Left ventricle myocardium superior (tissue), 1 donor: ENCODE measurements around the gene BNC2. TPM values are rescaled to one million over a fixed set of nuclear protein-coding genes. Genes with fewer than 3 reads are reported as not detected.

ENCODE experiments used
- ATAC-seq: fragments of 200-7000 bp; cut with Tn5 transposase; one replicate; pipeline ENCODE4 v1.9.1; 2020; ENCODE audit warnings: mild to moderate bottlenecking, moderate library complexity
- DNase-seq: peaks from one replicate; pipeline ENCODE4 v3.0.0-alpha.2; 2020
- intact Hi-C: fragments of 100-400 bp; cut with micrococcal nuclease; formaldehyde crosslinking; loops from one replicate; pipeline ENCODE4 v1.11.0; 2022
- total RNA-seq: library from RNA; stranded (reverse); fragmentation: NEBNext Ultra II Directional; extraction: Animal tissue kit (Norgen Biotek cat#: 25700); gene quantifications from one replicate; pipeline ENCODE4 v1.2.1, GENCODE V29; 2021
- donor health status: DM: no; HTN: yes; CAD: no; lungs with severe emphysema.

BNC2 gene
- total RNA-seq, 1 donor from 2014 or later = 6.3 TPM

DNA sequence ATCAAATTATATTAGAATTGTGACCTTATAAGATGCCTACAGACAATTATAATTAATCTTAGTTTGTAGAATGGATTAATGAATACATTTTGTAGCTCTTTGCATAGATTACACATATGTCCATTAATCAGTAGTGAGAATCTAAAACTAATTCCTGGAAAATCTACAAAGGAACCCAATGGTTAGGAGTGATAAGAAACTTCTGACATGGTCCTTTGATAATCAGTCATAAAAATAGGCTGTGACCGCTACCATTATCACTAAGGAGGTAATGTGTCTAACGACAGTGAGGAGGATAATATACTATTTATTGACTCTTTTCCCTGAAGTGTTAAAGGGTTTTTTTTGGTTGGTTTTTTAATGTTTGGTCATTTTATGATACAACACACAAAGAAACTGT is 46.6 kb downstream of the BNC2 start:
- ATAC-seq (no peak), DNase-seq (no peak)
- intact Hi-C loops = no loop called here

DNA sequence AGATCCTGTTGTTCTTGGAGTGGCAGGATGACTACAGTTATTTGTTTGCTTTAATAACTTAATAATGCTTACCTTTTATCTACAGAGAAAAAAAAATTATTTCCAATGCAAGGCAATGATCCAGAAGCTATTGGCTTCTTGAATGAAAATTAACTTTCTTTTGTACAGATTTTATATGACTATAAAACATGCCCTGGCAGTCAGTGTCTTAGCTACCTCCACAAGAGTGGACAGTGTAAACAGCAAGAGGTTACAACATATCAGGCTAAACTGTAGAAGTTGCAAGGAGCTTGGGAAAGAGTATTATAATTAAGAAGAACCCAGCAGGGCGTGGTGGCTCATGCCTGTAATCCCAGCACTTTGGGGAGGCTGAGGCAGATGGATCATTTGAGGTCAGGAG is 49.1 kb downstream of the BNC2 start:
- DNase-seq (no peak), ATAC-seq (no peak)
- intact Hi-C loops = no loop called here

DNA sequence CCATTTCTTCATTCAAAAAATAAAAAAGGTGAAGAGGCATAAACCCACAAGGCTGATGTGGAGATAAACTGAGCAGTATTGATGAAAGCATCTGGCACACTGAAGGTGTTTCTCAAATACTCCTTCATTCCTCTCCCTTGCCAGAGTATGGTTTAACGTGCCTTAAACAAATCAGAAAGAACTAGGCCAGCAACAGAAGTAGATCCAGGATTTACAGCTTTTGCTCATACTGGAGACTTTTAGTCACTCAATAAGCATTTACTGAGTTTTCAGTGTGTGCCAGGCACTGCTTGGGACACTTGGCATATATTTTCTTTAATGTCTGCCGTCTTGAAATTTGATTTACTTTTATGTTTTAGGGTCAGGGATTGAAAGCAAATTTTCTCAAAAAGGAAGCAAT is 53.0 kb downstream of the BNC2 start:
- no peak for ATAC-seq
- intact Hi-C loops = no loop called here
- DNase-seq = no peak

DNA sequence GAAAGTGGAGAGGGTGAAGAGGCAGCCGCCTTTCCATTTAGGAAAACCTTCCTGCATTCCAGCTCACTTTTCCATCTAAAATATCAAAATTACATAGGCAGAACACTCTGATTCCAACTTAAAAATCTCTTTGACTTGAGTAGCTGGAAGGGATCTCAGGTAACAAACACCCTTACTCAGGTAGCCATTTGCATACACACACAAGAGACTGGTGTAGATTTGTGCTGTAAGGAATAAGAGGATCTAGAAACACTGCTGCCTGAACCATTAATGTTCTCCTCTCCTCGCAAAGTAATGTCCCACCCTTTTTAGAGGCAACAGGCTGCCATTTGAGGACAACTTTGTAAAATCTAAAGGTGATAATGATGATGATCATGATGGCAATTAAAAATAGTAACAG is 53.5 kb downstream of the BNC2 start:
- ATAC-seq (no peak), DNase-seq (no peak)
- intact Hi-C loops = no loop called here

DNA sequence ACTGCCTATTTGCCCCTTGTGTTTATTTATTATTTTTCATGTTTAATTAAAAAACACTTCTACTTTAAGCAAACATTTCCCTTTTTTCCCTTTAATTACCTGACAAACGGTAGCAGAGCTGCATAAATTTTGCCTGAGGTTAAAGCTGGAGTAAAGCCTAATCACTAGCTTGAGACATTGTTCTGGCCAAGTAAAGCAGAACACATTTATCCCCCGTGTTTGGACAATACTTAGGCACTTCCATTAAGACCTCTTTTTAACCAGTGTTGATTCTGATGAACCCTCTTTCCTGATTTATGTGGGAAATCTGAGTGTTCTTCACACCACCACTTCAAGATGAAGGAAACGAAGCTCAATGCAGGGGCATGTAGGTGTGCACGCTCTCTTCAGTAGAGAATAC is 54.5 kb downstream of the BNC2 start:
- ATAC-seq (no peak), DNase-seq (no peak)
- intact Hi-C loops = no loop called here

DNA sequence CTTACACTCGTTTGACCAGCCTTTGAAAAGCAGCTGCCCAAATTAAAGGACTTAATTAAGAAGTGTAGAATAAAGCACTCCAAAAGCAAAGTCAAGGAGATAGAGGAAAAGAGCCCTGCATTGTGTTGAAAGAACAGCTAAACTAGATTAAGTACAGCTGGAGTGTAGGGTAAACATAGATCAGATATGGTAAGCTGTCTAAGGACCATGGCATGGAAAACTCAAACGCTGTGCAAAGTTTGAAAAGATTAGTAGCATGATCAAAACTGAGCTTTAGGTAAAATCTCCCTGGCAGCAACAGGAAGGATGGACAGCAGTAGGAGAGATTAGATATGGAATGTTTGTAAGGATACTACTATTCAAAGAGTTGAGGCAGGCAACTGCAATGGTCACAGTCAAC is 55.4 kb downstream of the BNC2 start:
- intact Hi-C loops = no loop called here
- ATAC-seq = no peak
- no peak for DNase-seq

DNA sequence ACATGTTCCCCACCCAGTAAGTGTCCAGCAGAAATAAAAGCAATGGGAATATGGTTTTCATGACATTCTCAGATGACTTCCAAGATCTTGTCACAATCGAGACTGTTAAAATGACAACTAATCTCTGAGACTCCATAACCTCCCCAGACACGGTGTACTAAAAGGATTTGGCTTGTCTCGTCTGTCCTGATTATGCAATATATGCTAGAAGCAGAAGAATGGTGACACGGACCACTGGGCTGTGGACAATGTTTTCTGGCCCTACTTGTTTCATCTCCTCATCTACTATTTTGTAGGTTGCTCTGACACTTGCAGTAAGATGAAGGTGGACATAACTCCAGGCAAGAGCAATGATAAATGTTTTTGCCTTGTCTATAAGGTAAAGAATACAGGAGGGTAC is 56.6 kb downstream of the BNC2 start:
- ATAC-seq = no peak
- no peak for DNase-seq
- intact Hi-C loops = no loop called here

DNA sequence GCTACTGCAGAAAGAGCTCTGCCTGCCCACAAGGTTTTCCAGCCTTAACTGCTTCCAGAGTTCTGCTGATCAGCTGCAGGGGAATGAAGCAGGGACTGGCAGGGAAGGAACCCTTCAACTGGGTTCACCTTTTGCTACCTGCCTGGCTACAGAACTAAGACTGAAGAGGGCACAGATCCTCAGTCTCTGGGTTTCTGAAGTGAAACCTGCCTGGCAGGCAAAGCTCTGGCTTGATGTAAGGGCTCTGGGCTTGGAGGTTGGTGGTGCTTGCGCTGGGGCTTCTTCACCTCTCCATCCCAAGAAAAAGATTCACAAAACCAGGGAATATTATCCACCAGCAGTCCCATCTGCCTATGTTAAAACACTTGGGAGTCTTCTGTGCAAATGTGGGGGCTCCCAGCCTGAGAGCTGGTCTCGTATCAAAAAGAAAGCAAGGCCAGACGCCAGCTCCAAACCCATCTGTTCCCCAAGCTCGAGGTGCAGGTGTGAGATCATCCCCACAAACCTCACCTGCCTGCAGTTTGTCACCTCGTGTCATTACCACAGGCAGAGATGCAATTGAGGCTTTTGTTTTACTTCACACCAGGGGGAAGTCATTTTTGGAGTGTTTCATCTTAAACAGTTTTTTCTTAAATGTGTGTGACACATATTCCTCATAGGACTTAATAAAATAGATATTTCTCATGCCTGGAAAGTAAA is 58.3 kb downstream of the BNC2 start:
- DNase-seq = no peak
- no peak for ATAC-seq
- intact Hi-C loops = no loop called here

DNA sequence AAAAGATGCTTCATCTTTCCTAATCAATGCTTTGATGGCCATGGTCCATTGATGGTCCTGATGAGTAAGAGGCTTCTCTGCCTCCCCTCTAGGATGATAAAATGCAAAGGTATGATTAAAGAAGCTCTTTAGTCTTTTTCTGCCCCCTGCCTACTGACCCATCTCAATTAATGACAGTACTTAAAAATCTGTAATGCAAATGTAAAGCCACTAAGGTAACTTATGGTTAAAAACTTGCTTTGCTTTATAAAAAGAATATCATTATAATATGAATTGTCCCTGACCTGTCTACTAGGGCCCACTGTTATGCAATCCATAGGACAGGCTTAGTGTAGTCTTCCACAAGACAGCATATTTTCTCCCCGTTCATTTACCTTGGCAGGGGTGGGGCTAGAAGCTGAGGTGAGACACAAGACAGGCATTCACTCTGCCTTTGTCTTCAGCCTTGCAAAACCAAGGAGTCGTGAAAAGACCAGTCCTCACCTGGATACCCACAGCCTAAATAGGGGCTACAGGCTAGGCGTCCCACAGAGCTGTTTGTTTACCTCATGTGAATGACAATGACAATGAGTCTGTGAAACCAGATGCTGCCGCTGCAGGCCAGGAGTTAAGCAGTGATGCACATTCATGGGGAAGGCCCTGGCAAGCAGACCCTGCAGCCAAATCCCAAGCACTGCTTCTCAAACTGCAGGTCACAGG is 60.4 kb downstream of the BNC2 start:
- intact Hi-C loops = no loop called here
- no peak for ATAC-seq
- no peak for DNase-seq

DNA sequence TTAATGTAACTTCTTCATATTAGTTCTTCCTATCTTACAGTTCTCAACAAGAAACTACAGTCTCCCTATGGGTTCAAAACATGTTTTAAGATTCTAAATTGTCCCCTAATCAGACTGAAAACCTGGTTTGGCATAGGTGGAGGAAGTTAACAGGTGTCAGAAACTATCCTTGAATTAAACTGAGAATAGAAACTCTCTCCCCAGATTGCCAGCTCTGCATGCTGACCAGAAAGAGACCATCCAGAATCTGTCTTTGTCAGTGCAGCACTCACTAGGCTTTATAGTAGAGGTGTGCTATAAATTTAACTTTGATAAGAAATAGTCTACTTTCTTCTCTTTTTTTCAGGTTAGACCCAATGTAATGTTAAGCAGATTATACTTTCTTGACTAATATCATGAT is 63.8 kb downstream of the BNC2 start:
- no peak for ATAC-seq
- no peak for DNase-seq
- intact Hi-C loops = no loop called here

DNA sequence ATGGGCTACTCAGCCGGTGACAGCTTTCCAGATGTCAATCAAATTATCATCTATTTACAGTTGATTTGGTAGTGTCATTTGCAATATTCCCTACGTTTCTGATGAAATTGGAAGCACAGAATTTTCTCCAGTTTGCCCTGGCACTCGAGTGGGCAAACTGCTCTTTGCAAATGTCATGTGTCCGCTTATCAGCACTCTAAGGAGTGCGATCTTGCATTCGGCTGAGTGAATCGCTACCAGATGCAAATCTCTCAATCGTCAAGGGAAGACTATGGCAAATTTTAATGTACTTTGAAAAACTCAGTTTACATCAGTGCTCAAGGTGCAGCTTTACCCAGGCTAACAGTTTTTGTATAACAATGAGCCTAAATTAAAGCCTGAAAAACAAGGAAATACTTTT is 66.8 kb downstream of the BNC2 start:
- intact Hi-C loops = no loop called here
- DNase-seq (no peak), ATAC-seq (no peak)

DNA sequence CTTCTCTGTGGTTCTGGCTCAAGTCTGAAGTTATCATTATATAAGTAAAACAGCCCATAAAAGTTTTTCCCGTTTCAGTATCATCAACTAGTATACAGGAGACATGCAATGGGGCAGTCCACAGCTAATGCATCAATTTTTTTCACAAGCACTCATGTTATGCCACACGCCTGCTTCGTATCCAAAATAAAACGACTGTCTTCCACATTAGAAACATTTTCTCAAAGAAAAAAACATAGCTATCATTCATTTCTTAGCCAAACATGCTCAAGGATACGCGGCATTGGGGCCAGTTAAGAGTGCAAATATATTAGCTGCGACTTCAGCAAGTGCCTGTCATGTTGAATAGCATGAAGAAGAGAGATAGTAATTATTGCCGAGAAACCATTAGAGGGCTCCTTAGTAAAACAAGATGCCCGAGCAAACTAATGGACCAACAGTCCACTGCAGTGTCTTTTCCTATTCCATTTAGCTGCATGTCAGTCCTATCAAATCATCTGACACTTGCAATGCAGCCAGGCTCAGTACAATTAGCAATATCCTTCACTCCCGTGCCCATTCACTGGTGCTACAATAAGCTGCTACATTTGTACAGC is 68.5 kb downstream of the BNC2 start:
- intact Hi-C loops = no loop called here
- ATAC-seq (no peak), DNase-seq (no peak)

DNA sequence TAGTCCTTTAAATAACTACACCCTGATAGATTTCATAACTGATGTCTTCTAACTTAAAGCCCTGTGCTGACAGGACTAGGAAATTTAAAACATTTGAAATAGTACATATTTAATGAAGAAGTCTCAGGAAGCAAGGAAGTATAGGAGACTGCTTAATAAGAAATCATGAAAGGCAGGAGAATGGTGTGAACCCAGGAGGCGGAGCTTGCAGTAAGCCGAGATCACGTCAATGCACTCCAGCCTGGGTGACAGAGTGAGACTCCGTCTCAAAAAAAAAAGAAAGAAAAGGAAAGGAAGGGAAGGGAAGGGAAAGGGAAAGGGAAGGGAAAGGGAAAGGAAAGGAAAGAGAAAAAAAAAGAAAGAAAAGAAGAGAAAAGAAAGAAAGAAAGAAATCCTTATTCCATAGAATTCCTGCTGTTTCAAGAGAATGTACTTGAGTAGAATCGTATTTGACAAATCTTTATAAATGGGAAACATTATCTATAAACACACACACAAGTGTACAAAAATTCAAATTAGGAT is 74.1 kb downstream of the BNC2 start:
- DNase-seq (no peak), ATAC-seq (no peak)
- intact Hi-C loops = no loop called here

DNA sequence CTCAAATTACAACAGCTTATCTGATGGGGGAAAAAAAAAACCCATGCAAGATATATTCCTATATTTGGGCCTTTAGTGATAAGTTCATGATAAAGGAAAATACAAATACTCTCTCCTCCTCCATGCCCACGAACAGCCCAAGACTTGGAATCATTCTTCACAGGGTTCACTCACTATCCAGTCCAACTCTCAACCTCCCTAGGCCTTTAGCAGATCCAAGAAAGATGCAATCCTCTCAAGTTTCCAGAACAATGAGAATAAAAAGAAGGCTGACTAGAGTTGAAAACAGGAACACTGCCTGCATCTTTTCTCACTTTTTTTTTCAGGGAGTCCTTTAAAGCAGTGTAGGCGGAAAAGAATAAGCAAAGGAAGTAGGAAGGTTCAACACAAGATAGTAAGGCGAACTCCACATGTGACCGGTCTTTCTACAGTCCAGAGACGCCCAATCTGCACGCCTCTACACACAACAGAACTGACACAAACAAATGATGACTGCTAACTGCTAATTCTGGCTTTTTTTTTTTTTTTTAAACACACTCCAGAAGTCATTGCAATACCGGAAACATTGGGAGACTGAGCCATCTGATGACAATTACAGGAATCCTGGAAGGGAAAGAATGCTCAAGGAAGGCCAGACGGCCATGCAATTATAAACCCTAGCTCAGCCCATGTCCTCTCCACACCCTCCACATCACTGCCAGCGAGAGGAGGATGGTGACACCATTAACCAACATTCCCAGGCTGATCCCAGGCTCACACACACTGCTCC is 75.4 kb downstream of the BNC2 start:
- peak; percentile 49 for DNase-seq
- peak; percentile 94 for ATAC-seq
- intact Hi-C loops = no loop called here

DNA sequence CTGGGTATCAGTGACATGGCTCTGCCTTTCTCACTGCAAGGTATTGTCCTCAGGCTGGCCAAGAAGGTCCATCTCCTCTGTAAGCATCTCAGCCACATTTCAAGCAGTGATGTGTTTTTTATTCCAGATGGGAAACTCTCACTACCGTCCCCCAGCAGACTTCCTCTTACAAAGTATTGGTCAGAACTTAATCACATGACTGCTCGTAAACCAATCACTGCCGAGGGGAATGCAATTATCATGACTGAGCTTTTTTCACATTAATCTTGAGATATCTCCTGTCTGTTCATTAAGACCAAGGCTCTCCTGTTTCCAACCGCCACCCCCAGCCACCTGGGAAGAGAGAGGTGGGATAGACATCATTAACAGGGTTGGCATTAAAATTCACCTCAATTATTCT is 76.4 kb downstream of the BNC2 start:
- no peak for ATAC-seq
- intact Hi-C loops = no loop called here
- no peak for DNase-seq

DNA sequence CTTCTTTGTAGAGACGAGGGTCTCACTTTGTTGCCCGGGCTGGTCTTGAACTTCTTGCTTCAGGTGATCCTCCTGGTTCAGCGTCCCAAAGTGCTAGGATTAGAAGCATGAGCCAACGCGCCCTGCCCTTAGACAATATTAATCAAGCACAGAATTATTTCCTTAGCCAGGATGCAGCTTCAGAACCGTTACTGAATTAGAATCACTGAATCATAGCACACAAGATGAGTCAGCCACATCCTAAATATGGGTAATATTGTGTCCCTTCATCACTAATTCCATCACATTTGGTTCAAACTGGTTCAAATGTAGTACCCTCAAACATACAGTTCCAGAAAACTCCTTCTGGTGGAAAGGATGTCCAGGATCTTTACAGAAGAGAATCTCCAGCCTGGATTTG is 82.7 kb downstream of the BNC2 start:
- DNase-seq = no peak
- ATAC-seq = no peak
- intact Hi-C loops = no loop called here

DNA sequence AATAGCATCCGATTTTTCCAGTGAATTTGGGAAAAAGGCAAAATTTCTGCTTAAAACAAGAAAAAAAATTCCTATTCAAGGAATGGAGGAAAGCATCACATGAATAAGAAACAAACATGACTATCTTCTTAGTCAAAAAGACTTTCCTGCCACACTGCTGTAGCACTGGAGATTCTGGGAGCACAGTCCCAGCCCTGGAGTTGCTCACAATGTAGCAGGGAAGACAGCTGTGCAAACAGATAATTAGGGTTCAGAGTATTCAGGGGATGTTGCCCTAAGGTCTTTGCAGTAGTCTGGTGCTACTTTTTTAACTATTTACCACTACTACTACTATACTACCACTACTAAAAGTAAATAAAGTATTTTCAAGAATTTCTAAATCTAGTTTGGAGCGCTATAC is 86.5 kb downstream of the BNC2 start:
- ATAC-seq (no peak), DNase-seq (no peak)
- intact Hi-C loops = no loop called here

DNA sequence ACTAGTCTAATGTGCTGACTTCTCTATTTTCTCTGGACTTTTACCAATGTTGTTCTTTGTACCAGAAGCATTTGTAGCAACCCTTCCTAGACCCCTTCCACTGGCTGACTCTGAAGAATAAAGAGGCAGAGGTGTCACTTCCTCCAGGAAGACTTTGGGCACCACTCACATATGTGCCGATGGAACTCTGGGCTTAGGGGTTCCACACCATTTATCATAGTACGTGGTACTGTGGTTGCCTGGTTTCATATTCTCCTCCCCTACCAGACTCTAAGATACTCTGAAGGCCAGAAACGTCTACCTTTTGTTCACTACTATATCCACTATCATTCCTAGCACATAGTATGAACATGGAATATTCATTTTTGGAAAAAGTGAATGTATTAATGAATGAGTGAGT is 88.0 kb downstream of the BNC2 start:
- intact Hi-C loops = no loop called here
- DNase-seq = no peak
- no peak for ATAC-seq

DNA sequence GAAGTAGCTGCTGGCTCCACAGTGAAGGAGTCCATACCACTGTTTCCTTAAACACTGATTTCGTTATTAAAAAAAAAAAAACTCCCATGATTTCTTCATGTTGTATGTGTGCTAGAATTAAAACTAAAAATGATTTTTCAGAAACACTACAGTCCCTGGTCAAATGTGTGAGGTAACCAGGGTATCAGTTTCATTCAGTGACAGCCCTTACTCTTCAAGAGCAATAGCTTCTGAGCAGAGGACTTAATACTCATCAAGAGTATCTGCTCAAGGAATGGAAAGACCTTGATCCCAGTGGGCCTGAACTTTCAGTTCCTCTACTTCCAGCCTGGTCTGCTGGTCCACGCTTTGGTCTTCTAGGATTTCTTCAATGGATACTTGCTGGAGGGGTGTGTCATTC is 95.1 kb downstream of the BNC2 start:
- DNase-seq (no peak), ATAC-seq (no peak)
- intact Hi-C loops = no loop called here

DNA sequence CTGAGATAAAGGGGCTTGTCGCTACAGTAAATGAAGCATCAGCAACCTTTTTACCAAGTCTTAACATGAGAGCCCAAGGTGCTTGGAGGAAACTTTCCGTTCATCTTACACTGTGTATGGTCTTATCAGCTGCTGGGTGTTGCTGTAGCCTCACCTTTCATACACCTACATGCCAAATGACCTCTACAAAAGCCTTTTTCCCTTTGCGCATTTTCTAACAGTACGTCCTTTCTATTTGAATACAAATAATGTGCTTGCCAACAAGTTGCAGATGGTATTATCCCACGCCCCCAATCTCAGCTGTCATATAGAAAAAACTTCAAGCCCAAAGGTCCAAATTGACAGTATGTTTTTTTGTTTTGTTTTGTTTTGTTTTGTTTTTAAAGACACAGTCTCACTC is 96.9 kb downstream of the BNC2 start:
- ATAC-seq (no peak), DNase-seq (no peak)
- intact Hi-C loops = no loop called here
